GM21360 (cell line): Measurements from ENCODE around the gene TCN2.
"Not testable (repeated sequence)": the region's sequence is repeated elsewhere in the genome, so short reads cannot be mapped to it uniquely, and the experiment has no call there.

Experiments
- ATAC-seq: cut with Tn5 transposase; IDR thresholded peaks from one replicate; pipeline ENCODE4 v1.9.1; 2021; ENCODE audit warnings: mild to moderate bottlenecking, moderate library complexity; ENCODE audit not compliant: unreplicated experiment

TCN2 gene

GRCh38 chr22:30606455-30607299 lies at the start of gene TCN2:
Gene TCN2, plus strand, starts transcription at chr22:30607174. Its CDS starts 158 bp downstream, at chr22:30607332.
- no peak for ATAC-seq

GRCh38 chr22:30557243-30557642 lies 49.7 kb upstream of the TCN2 start:
- no peak for ATAC-seq

- no peak for ATAC-seq
Observed at GRCh38 chr22:30559889-30560288, 47.1 kb upstream of the TCN2 start.

GRCh38 chr22:30560643-30561202 lies 46.3 kb upstream of the TCN2 start:
- ATAC-seq = not testable (repeated sequence)

- ATAC-seq = no peak
Observed at GRCh38 chr22:30561402-30562189, 45.4 kb upstream of the TCN2 start.

GRCh38 chr22:30562366-30562765 lies 44.6 kb upstream of the TCN2 start:
- ATAC-seq = no peak

GRCh38 chr22:30564045-30564760 lies 42.8 kb upstream of the TCN2 start:
- ATAC-seq = no peak

- ATAC-seq = no peak
Observed at GRCh38 chr22:30564761-30565119, 42.2 kb upstream of the TCN2 start.

- no peak for ATAC-seq
Observed at GRCh38 chr22:30565341-30565740, 41.6 kb upstream of the TCN2 start.

- ATAC-seq = no peak
Observed at GRCh38 chr22:30566125-30566524, 40.8 kb upstream of the TCN2 start.

GRCh38 chr22:30567277-30567676 lies 39.7 kb upstream of the TCN2 start:
- ATAC-seq = not testable (repeated sequence)

GRCh38 chr22:30568137-30568805 lies 38.7 kb upstream of the TCN2 start:
- ATAC-seq = no peak

- no peak for ATAC-seq
Observed at GRCh38 chr22:30569674-30570202, 37.2 kb upstream of the TCN2 start.

GRCh38 chr22:30572210-30572609 lies 34.8 kb upstream of the TCN2 start:
- no peak for ATAC-seq

GRCh38 chr22:30572840-30573593 lies 34.0 kb upstream of the TCN2 start:
- no peak for ATAC-seq

GRCh38 chr22:30573594-30574094 lies 33.3 kb upstream of the TCN2 start:
- ATAC-seq = no peak

GRCh38 chr22:30574095-30574981 lies 32.6 kb upstream of the TCN2 start, which contains the start of gene GAL3ST1:
Gene GAL3ST1, minus strand, starts transcription at chr22:30574665. Its CDS starts 17,273 bp downstream, at chr22:30557392.
- ATAC-seq = no peak

GRCh38 chr22:30574997-30575671 lies 31.8 kb upstream of the TCN2 start:
- ATAC-seq = no peak
